ENCODE measurements around the gene STYX. TPM values are rescaled to one million over a fixed set of nuclear protein-coding genes. Genes with fewer than 3 reads are reported as not detected.

Gene STYX
- total RNA-seq, 1 experiment from 2014 or later: 20.6 TPM

DNA sequence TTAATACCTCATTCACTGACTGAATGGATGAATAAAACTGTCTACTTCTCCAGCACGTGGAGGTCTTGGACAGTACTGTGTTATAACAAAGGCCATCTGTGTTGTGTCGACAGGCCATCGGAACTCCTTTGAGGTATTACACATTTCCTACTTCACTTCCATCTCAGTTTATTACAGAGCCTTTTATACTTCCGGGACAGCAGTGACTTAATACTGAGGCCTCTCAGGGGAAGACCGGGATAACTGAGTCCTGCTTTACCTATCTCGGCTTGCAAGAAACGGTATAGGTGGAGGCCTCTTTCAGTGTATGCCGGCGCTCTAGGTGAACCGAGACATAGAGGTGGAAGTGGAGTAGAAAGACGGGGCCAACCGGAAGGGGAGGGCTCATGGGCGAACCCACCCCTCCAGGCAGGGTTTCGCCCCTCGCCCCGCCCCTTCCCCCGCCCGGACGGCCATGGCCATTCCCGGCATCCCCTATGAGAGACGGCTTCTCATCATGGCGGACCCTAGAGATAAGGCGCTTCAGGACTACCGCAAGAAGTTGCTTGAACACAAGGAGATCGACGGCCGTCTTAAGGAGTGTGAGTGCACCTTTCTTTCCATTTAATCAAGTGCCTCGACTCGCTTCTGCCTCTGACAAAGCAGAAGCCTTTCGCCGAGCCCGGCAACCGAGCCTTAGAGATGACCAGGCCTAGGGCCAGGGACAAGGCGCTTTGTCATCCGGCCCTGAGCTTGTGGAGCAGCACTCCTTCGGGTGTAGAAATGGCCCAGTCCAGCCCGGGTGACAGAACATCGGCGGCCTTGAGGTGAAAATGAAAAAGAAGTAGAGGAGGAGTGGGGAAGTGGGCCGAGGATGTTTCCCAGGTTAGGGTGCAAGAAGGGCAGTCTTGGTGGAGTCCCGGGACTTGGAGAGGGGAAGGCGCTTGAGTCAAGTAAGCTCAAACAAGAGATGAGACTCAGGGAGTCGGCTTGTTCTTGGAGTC lies 23.0 kb upstream of the STYX start, which contains the start of gene PSMC6:
PSMC6 (plus strand) TSS at position 477 of the 983 bp plus-strand sequence; CDS start at position 497, 20 bp downstream.
- peak; percentile 67 for DNase-seq (ENCODE audit: low read depth, low spot score)
- CTCF ChIA-PET: no interaction called here
- intact Hi-C loops (cut with micrococcal nuclease; ENCODE audit: unreplicated experiment): no loop called here

DNA sequence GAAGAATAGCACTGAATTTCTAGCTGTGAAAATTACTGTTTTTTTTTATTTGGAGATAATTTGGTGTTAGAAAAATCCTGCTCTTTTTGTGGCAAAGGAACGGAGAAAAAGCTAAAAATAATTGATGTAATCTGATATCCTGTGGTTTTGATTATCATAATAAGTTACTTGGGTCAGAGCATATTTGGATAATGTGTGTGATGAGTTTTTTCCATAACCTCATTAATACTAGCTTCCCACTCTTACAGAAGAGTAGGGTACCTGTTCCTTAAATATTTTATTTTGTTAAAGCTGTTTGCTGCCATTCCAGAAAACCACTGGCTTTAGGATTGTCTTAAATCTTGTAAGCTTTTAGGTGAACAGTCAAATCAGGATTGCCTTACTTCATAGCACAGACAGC lies 18.3 kb upstream of the STYX start:
- intact Hi-C loops (cut with micrococcal nuclease; ENCODE audit: unreplicated experiment) (no loop called here), in situ Hi-C loops (cut with HindIII; ENCODE audit: low pct_unique_long_range_greater_than_20kb, low sequenced_read_pairs) (no loop called here)
- ATAC-seq (no peak), DNase-seq (ENCODE audit: low read depth, low spot score) (no peak)
- no TSS peak for BruUV-seq (replicated peaks)
- CTCF ChIA-PET: interaction anchor here (0.6 kb wide), 1 partner anchor 48 kb away, joined by 3 read pairs; no protein-coding TSS in a partner anchor
- no peak overlapping the region for H3K4me3 ChIP-seq (ENCODE audit: low read depth in 2 of 2, low read length in 2 of 2)
- no peak overlapping the region for H3K27ac ChIP-seq (ENCODE audit: low read length)
- peaks cover under 1% of the 10 kb centered on the region; the same call in 1 of the 2 replicates for H3K4me1 ChIP-seq (ENCODE audit: control insufficient read depth, insufficient read depth, low read length)
- no peak for TF ChIP-seq SIN3A (IDR thresholded peaks at IDR 0.05; ENCODE audit: borderline replicate concordance, insufficient read depth, low read depth, low read length)
- H3K36me3 ChIP-seq (ENCODE audit: control insufficient read depth, insufficient read depth, low read length): peaks cover 46% of the 10 kb centered on the region
- H3K9me3 ChIP-seq (ENCODE audit: control insufficient read depth, insufficient read depth, low read depth, low read length): no peaks in the 10 kb centered on the region
- POLR2A ChIA-PET: interaction anchor here (0.6 to 0.7 kb wide), 3 partner anchors 16 to 1654 kb away, joined by 3 to 8 read pairs (median 3); no protein-coding TSS in a partner anchor
- H3K27me3 ChIP-seq (ENCODE audit: control insufficient read depth, insufficient read depth, low read length): no peaks in the 10 kb centered on the region

More for the DNA sequence above, 23.0 kb upstream of the STYX start, which contains the start of gene PSMC6:
- POLR2A ChIA-PET: interaction anchor here (0.5 kb wide), 1 partner anchor 11 kb away, joined by 6 read pairs; no protein-coding TSS in a partner anchor
- ATAC-seq: peak; percentile 100
- in situ Hi-C loops (cut with HindIII; ENCODE audit: low pct_unique_long_range_greater_than_20kb, low sequenced_read_pairs): no loop called here
- peak within 1 kb of the TSS; percentile 87 for H3K27ac ChIP-seq (ENCODE audit: low read length)
- H3K4me3 ChIP-seq (ENCODE audit: low read depth in 2 of 2, low read length in 2 of 2): peak within 1 kb of the TSS; percentile 88 to 96
- H3K4me1 ChIP-seq (ENCODE audit: control insufficient read depth, insufficient read depth, low read length): peaks cover 5% of the 10 kb centered on the region; the same call in 1 of the 2 replicates
- TF ChIP-seq POLR2AphosphoS5 (IDR thresholded peaks at IDR 0.05; ENCODE audit: low read depth, low read length) (peak; percentile 89), TCF7L2 (IDR thresholded peaks at IDR 0.05; ENCODE audit: low read depth, low read length) (peak; percentile 62), SIN3A (IDR thresholded peaks at IDR 0.05; ENCODE audit: borderline replicate concordance, insufficient read depth, low read depth, low read length) (peak; percentile 77; the same call in 1 of the 2 replicates)
- TF ChIP-seq, protein P1, sequence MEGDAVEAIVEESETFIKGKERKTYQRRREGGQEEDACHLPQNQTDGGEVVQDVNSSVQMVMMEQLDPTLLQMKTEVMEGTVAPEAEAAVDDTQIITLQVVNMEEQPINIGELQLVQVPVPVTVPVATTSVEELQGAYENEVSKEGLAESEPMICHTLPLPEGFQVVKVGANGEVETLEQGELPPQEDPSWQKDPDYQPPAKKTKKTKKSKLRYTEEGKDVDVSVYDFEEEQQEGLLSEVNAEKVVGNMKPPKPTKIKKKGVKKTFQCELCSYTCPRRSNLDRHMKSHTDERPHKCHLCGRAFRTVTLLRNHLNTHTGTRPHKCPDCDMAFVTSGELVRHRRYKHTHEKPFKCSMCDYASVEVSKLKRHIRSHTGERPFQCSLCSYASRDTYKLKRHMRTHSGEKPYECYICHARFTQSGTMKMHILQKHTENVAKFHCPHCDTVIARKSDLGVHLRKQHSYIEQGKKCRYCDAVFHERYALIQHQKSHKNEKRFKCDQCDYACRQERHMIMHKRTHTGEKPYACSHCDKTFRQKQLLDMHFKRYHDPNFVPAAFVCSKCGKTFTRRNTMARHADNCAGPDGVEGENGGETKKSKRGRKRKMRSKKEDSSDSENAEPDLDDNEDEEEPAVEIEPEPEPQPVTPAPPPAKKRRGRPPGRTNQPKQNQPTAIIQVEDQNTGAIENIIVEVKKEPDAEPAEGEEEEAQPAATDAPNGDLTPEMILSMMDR (IDR thresholded peaks at IDR 0.05): no peak
- peaks cover 32% of the 10 kb centered on the region for H3K36me3 ChIP-seq (ENCODE audit: control insufficient read depth, insufficient read depth, low read length)
- BruUV-seq (replicated peaks): no TSS peak
- H3K27me3 ChIP-seq (ENCODE audit: control insufficient read depth, insufficient read depth, low read length): no peaks in the 10 kb centered on the region
- no peaks in the 10 kb centered on the region for H3K9me3 ChIP-seq (ENCODE audit: control insufficient read depth, insufficient read depth, low read depth, low read length)

DNA sequence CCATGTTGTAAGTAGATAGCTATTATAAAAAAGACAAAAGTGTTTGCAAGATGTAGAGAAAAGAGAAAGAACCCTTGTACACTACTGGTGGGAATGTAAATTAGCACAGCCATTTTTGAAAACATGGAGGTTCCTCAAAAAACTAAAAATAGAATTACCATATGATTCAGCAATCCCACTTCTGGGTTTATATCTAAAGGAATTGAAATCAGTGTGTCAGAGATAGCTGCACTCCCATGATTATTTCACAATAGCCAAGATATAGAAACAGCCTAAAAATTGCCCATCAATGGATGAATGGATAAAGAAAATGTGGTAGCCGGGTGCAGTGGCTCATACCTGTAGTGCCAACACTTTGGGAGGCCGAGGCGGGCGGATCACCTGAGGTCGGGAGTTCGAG lies 13.8 kb upstream of the STYX start:
- no TSS peak for BruUV-seq (replicated peaks)
- H3K27ac ChIP-seq (ENCODE audit: low read length): no peak overlapping the region
- no peak for DNase-seq (ENCODE audit: low read depth, low spot score)
- peaks cover 41% of the 10 kb centered on the region for H3K36me3 ChIP-seq (ENCODE audit: control insufficient read depth, insufficient read depth, low read length)
- in situ Hi-C loops (cut with HindIII; ENCODE audit: low pct_unique_long_range_greater_than_20kb, low sequenced_read_pairs) (no loop called here), intact Hi-C loops (cut with micrococcal nuclease; ENCODE audit: unreplicated experiment) (no loop called here)
- no peaks in the 10 kb centered on the region for H3K27me3 ChIP-seq (ENCODE audit: control insufficient read depth, insufficient read depth, low read length)
- no peak for ATAC-seq
- no peak for TF ChIP-seq TCF7L2 (IDR thresholded peaks at IDR 0.05; ENCODE audit: low read depth, low read length)
- TF ChIP-seq, protein P2, sequence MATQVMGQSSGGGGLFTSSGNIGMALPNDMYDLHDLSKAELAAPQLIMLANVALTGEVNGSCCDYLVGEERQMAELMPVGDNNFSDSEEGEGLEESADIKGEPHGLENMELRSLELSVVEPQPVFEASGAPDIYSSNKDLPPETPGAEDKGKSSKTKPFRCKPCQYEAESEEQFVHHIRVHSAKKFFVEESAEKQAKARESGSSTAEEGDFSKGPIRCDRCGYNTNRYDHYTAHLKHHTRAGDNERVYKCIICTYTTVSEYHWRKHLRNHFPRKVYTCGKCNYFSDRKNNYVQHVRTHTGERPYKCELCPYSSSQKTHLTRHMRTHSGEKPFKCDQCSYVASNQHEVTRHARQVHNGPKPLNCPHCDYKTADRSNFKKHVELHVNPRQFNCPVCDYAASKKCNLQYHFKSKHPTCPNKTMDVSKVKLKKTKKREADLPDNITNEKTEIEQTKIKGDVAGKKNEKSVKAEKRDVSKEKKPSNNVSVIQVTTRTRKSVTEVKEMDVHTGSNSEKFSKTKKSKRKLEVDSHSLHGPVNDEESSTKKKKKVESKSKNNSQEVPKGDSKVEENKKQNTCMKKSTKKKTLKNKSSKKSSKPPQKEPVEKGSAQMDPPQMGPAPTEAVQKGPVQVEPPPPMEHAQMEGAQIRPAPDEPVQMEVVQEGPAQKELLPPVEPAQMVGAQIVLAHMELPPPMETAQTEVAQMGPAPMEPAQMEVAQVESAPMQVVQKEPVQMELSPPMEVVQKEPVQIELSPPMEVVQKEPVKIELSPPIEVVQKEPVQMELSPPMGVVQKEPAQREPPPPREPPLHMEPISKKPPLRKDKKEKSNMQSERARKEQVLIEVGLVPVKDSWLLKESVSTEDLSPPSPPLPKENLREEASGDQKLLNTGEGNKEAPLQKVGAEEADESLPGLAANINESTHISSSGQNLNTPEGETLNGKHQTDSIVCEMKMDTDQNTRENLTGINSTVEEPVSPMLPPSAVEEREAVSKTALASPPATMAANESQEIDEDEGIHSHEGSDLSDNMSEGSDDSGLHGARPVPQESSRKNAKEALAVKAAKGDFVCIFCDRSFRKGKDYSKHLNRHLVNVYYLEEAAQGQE (IDR thresholded peaks at IDR 0.05; ENCODE audit: insufficient read depth in 1 of 2, low read depth in 2 of 2, low read length in 1 of 2): no peak
- TF ChIP-seq, protein P1 (IDR thresholded peaks at IDR 0.05): no peak
- TF ChIP-seq SIN3A (IDR thresholded peaks at IDR 0.05; ENCODE audit: borderline replicate concordance, insufficient read depth, low read depth, low read length): no peak
- TF ChIP-seq POLR2AphosphoS5 (IDR thresholded peaks at IDR 0.05; ENCODE audit: low read depth, low read length): no peak
- ChIA-PET CTCF (no interaction called here), POLR2A (interaction anchor here (0.6 kb wide), 1 partner anchor 274 kb away, joined by 5 read pairs; no protein-coding TSS in a partner anchor)
- H3K4me1 ChIP-seq (ENCODE audit: control insufficient read depth, insufficient read depth, low read length): no peaks in the 10 kb centered on the region
- no peaks in the 10 kb centered on the region for H3K9me3 ChIP-seq (ENCODE audit: control insufficient read depth, insufficient read depth, low read depth, low read length)
- H3K4me3 ChIP-seq (ENCODE audit: low read depth in 2 of 2, low read length in 2 of 2): no peak overlapping the region

Data from Panc1 (cell line).